HG03280 (cell line): ENCODE measurements around the gene GPC5.

Source experiments
- ATAC-seq: cut with Tn5 transposase; IDR thresholded peaks from one replicate; pipeline ENCODE4 v1.9.1; 2021; ENCODE audit warnings: mild to moderate bottlenecking, moderate library complexity; ENCODE audit not compliant: unreplicated experiment

Gene GPC5

DNA sequence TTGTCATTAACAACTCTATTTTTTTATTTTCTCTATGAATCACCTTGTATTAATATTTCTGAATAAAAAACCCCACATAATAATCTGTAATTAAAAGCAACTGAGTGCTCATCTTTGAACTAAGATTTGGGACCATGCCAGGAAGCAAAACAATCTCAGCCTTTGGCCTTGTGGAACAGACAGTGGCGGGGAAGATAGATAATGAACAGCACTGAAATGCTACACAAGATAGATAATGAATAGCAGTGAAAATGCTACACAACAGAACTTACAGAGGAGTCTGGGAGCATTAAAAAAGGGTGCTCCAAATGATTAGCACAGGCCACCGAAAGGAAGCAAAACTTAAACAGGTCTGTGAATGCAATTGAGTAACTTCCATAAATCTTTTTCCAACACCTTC is 134.9 kb downstream of the GPC5 start:
- no peak for ATAC-seq

DNA sequence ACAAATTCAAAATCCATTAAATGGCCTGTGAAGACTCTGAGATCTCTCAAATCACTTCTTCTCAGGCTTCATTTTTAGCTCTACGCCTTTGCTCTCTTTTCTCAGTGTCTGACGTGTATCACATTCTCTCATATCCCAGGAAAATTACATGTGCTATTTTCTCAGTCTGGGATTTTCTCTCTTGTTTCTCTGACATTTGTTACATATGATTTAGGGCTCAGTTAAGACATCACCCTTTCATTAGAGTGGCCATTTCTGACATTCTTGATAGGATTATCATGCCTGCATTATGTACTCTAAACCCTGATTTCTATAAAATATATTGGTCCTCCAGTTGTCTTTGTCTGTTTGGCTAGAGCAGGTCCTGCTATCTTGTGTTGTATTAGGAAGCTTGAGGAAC is 136.6 kb downstream of the GPC5 start:
- no peak for ATAC-seq

DNA sequence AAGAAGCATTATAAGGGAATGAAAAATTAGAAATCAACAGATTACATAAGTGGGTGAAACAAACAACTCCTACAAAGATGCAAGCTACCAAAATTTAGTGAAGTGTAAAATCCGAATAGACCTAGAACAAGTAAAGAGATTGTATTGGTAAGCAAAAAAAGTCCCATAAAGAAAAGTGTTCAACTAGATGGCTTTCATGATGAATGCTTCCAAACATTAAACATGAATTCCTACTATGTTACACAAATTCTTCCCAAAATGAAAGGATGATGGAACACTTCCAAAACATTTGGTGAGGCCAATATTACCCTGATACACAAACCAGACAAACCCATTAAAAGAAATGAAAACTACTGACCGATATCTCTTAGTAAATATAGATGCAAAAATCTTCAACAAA is 139.0 kb downstream of the GPC5 start:
- ATAC-seq, result no peak

DNA sequence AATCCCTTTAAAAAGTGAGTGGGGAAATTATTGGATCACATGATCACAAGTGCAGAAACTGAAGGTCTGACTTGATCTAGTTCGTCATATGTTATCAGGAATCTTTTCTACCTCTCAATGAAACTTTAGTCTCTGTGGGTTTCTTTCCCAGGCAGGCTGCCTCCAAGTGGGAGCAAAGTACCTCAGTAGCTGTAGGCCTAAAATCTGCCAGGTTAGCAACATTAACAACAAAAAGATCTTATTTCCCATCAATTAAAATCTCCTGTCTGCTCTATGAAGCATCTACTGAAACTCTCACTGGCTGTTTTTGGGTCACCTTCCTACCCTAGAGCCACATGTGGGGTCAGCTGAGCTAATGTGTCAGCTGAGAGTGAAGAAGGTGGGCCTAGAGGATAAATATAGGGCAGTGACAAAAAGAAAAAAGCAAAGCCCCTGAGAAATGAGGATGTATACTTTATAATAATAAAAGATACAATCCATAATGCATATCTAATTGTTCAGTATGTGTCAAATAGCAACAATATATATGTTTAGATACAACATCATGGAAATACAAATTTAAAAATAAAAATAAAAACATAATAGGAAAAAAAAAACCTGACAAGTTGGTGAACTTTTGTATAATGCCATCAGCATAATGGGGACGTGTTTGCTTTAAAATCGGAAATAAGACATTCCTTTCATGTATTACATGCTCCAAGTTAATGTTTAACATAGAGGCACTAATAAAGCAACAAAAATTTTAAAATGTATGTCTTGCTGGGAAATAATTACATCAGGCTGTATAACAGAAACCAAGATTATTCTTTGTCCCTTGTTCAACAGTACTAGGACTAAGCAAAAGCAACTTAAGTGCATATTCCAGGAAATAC is 141.1 kb downstream of the GPC5 start:
- no peak for ATAC-seq

DNA sequence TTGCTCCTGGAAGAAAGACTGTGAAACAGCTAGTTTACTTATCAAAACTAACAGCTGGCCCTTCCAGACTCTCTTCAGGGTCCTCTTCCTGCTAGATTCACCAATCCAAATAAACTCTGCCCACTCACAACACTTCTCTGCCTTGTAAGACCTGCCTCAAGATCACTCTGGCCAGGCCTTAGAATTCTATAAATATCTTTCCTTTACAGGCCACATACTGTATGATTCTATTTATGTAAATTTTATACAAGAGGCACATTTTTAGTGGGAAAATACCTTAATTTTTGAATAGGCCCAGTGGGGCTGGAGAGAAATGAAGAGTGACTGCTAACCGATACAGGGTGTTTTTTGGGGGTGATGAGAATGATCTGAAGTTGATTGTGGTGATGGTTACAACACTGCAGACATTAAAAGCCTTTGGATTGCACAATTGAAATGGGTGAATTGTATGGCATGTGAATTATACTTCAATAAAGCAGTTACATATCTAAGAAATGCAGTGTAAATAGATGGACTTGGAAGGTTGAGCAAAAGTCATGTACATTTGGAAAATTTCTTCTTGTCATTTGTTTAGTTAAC is 141.8 kb downstream of the GPC5 start:
- ATAC-seq, result no peak

DNA sequence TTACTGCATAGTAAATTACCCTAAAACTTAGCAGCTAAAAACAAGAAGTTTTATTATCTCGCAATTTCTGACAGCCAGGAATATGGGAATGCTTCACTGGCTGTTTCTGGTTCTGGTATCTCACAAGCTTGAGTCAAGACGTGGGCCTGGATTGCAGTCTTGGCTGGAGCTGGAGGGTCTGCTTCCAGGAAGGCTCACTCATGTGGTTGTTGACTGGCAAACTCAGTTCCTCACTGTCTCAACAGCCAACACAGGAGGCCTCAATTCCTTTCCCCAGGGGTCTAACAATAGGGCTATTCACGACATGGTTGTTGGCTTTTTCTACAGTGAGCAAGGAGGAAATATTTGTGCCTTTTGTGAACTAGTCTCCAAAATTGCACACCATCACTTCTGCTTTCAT is 146.3 kb downstream of the GPC5 start:
- ATAC-seq, result no peak

DNA sequence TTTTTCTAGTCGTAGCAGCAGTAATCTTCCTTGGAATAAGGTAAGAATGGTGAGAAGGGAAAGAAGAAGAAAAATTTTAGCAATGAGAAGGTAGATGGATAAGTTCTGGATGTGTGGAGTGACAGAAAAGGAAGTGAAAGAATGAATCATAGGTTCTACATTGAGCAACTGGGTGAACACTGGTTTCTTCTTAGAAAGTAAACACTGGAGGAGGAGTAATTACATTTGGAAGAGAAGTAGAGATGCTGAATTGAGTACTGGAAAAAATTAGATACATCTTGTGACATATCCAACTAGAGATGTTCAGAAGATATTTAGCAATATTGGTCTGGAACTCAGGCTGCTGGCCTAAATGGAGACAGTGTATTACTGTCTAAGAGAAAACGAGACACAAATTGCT is 148.5 kb downstream of the GPC5 start:
- ATAC-seq, result no peak

DNA sequence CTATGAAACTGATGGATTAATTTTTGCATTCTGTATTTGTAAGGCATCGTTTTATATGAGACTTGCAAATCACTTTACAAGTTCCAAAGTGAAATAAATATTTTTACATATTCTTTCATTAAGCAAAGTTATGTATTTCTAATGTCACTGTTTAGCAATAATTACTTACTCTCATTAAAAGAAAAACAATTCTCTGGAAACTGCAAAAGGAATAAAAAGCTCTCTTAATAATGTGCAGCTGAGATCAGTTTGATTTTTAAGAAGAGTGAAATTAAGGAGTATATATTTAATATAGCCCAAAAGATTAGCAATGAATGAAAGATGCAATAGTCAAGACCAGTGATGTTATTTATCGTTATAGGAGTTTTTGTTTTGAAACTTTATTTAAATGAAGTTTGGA is 155.2 kb downstream of the GPC5 start:
- ATAC-seq, result no peak

DNA sequence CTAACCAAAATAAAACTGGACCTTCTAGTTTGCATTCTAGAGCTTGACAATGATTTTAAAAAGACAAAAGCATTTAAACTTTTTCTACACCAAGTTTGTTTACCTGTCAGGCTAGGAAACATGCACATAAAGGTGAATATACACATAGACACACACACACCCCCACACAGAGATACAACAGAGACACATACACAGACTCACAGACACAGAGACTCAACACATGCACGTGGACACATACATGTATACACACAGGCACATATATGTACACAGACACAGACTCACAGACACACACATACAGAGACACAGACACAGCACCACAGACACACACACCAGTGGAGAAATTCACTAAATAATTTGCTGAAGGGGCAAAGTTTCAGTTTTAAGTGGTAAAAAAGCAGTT is 155.7 kb downstream of the GPC5 start:
- ATAC-seq, result no peak

DNA sequence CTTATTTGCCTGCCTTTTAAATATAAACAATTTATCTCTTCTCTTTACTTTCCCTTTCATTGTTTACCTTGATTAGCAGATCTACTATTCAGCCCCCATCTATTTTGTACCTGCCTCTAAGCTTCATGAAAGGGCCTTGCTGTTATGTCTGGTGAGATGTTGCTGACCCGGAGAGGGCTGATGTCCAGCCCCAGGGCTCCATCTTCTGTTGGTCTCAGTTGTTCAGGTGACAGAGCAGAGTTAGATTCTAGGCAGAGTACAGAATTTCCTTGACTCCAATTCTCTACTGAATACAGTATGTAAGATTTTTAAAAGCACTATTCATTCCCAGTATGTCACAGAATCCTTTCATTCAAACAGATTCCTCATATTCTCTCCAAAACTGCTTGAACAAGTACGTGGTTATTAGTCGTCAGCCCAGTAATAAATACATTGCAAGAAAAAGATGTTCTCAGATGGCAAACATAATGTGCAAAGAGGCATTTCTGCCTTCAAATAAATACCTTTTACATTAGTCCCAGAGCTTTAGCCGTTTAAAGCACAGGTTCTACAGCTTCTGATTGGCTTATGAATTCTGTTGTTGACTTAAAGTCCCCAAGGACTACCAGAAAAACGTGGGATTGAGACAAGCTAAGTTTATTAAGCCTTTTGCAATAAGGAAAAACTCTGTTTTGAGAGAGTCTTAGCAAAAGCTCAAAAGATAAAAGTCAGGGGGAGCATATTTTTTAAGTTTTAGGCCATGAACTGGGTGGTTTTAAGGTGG is 159.1 kb downstream of the GPC5 start:
- ATAC-seq, result no peak

DNA sequence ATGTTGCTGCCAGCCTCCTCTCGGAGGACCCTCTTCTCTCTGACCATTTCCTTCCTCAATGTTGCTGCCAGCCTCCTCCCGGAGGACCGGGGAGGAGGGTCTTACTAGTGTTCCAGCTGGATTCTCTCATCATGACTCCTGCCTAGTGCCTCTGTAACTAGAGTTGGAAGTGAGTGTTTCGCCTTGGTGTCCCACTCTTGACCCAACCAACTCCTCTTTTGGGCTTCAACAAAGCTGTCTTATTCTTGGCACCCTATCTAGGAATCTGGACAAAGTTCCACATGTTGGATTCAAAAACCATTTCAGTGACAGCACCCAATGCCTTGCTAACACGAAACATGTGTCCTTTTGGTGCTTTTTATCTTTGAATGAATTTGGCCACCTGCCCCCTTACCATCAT is 165.4 kb downstream of the GPC5 start:
- no peak for ATAC-seq

DNA sequence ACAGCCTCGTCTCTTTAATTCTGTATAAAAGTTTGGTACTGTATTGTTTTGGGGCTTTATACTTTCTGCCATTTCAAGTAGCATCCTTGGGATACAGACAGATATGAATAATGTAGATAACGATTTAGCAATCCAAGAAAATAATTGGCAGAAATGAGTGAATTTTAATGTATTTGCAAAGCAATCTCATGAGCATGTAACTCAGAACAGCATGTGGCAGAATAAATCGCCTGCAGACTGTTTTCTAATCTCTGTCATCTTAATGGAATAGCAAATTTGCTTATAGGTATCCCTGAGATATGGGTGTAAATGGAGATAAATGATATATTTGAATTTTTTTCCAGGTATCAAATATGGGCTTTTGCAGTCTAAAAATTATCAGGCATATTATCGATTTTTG is 166.0 kb downstream of the GPC5 start:
- ATAC-seq, result no peak

DNA sequence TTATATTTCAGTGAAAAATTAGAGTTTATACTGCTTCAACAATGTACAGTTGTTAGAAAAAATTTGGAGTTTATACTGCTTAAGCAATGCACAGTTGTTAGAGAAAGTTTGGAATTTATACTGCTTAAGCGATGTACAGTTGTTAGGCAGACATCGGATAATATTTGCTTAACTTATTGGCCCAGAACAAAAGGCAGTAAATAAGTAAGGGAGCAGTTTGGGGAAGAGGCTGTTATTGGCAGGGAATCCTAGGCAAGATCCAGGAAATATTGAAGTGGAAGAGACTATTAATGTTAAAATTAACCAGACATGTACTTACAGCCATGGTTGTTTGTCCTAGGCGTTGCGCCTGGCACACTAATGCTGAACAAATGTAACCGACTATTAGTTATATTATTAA is 166.9 kb downstream of the GPC5 start:
- ATAC-seq, result no peak

DNA sequence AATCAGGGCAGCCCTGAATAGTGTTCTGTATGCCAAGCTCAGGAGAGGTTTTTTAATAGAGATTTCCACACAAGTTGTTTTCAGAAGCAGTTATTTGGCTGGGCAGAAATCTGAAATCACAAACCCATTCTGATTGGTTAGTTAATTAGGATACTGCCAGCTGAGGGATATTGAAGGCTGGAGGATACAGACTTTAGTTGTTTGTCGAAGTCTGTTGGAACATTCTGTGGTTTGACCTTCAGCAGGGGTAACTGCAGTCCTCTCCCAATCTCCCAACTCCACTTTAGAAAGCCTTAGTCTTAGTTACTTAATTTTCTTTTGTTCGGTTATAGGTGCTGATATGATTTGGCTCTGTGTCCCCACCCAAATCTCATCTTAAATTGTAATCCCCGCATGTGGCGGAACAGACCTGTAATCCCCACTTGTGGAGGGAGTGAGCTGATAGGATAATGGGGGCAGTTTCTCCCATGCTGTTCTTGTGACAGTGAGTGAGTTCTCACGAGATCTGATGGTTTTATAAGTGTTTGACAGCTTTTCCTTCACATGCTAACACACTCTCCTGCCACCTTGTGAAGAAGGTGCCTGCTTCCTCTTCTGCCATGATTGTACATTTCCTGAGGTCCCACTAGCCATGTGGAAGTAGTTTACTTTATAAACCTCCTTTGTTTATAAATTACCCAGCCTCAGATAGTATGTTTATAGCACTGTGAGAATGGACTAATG is 169.2 kb downstream of the GPC5 start:
- no peak for ATAC-seq

DNA sequence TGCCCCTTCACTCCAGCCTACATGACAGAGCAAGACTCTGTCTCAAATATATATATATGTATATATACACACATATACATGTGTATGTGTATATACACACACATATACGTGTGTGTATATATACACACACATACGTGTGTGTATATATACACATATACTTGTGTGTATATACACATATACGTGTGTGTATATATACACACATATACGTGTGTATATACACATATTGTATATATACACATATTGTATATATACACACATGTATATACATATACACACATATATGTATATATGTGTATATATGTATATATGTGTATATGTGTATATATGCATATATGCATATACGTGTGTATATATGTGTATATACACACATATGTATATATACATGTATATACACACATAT is 173.3 kb downstream of the GPC5 start:
- ATAC-seq, result no peak

DNA sequence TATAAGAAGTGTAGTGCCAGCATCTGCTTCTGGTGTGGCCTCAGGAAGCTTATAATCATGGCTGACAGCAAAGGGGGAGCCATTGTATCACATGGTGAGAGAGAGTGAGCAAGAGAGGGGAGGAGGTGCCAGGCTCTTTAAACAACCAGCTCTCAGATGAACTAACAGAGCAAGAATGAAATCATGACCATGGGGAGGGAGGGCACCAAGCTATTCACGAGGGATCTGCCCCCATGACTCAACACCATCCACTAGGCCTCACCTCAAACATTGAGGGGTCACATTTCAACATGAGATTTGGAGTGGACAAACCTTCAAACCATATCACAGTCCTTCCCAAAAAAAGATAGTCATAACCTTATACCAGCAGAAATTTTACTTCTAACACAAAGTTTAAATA is 174.0 kb downstream of the GPC5 start:
- ATAC-seq, result no peak

DNA sequence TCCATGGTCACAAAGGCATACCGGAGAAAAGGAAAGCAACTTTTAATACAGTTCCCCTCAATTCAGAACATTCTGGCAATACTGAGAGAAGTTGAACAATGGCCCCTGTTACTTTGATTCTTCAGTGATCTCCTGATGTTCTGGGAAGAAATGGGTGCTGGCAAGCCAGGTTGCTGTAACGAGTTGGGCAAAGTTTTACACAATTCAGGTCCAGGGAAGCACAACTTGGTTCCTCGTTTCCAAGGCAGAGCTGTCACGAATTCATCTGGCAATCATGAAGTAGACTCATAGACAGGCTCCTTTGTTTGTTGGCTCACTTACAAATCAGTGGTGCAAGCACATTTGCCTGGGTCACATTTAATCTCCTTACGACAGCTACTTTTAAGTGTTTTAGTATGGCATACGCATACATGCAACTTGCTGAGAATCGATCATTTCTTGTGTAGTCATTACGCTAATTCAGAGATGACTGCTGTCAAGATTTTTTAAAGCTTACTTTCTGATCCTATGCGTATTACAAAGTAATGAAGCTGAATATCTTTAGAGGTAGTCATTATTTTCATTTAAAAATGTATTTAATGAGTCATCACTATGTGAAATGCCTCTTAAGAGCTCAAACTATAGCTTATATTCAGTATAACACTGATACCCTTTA is 174.7 kb downstream of the GPC5 start:
- no peak for ATAC-seq

DNA sequence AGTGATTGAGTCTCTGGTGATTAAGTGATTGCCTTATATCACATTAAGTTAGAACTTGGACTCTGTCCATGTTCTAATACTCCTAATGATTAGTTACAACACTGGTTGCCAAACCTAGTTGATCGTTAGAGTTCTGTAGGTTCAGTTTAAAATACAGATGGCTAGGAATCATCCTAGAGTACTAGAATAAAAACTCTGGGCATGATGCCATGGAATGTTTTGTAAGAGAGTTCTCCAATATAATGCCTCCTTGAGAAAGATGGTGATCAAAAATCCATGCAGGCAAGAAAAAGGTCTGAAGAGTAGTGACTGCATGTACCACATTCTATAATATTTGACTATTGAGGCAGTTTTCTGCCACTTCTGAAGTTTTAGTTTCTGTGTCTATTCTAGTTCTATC is 176.3 kb downstream of the GPC5 start:
- no peak for ATAC-seq

DNA sequence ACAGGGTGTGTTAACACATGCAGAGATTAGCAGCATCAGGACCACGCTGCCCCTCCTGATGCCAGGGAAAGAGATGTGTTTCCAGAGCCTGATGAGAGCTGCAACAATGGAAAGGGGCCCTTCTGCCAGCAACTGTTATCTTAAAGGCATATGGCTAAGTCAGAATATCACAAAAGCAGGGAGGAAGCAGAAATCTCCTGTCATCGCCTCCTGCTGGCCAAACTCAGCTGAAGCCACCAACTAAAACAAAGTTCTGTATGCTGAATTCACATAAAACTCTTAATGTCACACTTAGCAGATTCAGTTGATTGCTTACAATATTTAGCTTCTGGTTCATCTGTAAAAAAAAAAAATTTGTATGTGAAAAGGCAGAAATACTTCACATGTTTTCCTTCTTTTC is 178.2 kb downstream of the GPC5 start:
- ATAC-seq, result no peak

DNA sequence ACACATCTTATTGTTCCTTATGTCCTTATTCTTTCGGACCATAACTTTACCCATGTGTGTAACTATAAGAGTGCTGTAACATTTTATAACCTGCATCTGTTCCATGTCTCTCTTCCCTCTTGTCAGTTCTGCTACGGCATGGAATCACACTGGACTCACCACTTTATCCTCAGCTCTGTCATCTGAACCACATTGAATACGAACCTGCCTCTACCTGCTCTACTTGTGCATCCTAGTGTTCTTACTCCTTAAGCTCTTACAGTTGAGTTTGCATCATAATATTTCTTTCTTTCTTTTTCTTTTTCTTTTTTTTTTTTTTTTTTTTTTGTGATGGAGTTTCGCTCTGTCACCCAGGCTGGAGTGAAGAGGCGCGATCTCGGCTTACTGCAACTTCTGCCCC is 180.9 kb downstream of the GPC5 start:
- no peak for ATAC-seq

DNA sequence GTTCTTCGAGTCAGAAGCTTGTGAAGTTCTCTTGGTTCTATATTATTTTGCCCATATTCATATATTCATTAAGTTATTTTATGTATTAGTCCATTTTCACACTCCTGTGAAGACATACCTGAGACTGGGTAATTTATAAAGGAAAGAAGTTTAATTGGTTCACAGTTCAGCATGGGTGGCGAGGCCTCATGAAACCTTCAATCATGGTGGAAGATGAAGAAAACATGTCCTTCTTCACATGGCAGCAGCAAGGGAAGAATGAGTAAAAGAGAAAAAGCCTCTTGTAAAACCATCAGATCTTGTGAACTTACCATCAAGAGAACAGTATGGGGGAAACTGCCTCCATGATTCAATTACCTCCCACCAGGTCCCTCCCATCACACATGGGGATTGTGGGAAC is 182.3 kb downstream of the GPC5 start:
- ATAC-seq, result no peak
